Pancreas (tissue), 10 donors: ENCODE results near the gene KLHL30. TPM values are rescaled to one million over a fixed set of nuclear protein-coding genes. Genes with fewer than 3 reads are reported as not detected.

ENCODE experiments used
- ATAC-seq, 4 donors: fragments of 200-7000 bp; cut with Tn5 transposase; one replicate each; pipeline versions ENCODE4 v1.8.0 to v1.9.1; 2020; ENCODE audit warnings: mild to moderate bottlenecking in 4 of 4, moderate library complexity in 4 of 4
- DNase-seq, 6 donors: peaks; one replicate each; pipeline ENCODE4 v3.0.0-alpha.2; 2020
- FAIRE-seq: peaks from 2 replicates; lab custom pipeline; 2012; peaks lifted over from hg19 to GRCh38; lab: Jason Lieb, UNC
- H3K27ac ChIP-seq, 4 donors: fragments of 200-600 bp; sonication (generic); 1 replicate in 3 of 4; 2 replicates in 1 of 4; pipeline versions ENCODE4 v1.5.0 to v1.8.0; 2020
- H3K27me3 ChIP-seq, 4 donors: fragments of 200-600 bp; one replicate each; pipeline ENCODE4 v1.8.0; 2021
- H3K36me3 ChIP-seq, 3 donors: fragments of 200-600 bp; sonication (generic) in 1 of 3; one replicate each; pipeline versions ENCODE4 v1.5.0 to v1.8.0; 2020 to 2021
- H3K4me1 ChIP-seq, 3 donors: fragments of 200-600 bp; one replicate each; pipeline ENCODE4 v1.8.0; 2021
- H3K4me3 ChIP-seq, 4 donors: fragments of 200-600 bp; sonication (generic) in 2 of 4; one replicate each; pipeline versions ENCODE4 v1.5.0 to v1.8.0; 2020 to 2021
- H3K9me3 ChIP-seq, 4 donors: fragments of 200-600 bp; one replicate each; pipeline ENCODE4 v1.8.0; 2021
- WGBS, 2 donors: extraction: QIAGEN DNeasy Blood & Tissue Kit; methylation state at CpG; one replicate each; pipeline ENCODE4 v1.1.7; 2013; 5-methylcytosine and 5-hydroxymethylcytosine counted together
- intact Hi-C, 3 donors: fragments of 100-400 bp; cut with DNase I; formaldehyde crosslinking; loops; one replicate each; pipeline versions ENCODE4 v1.11.1 to v1.14.2; 2022
- polyA plus RNA-seq, 2 donors: library from polyadenylated mRNA; stranded (reverse); fragments of 200-250 nt; gene quantifications; one replicate each; pipeline ENCODE4 v1.2.3, GENCODE V29; 2013
- total RNA-seq, 6 donors: library from RNA; stranded (reverse); fragmentation: NEBNext Ultra II Directional in 4 of 6; extraction: Animal tissue kit (Norgen Biotek cat#: 25700) in 4 of 6; gene quantifications; one replicate each; pipeline versions ENCODE4 v1.2.1 to v1.2.4, GENCODE V29; 2021 to 2023
- TF ChIP-seq, protein P1 (sequence below), 4 donors: fragments of 200-600 bp; sonication (generic) in 3 of 4; IDR thresholded peaks; one replicate each; pipeline versions ENCODE4 v1.5.0 to v1.8.0; 2021; ENCODE audit warnings: antibody characterized with exemption in 4 of 4
- donor health status: healthy with polysubstance abuse.
- donor health status: DM: no; HTN: no; CAD: no; lungs with moderate emphysema.
- donor health status: DM: no; HTN: no; CAD: no.
- donor health status: control.
- donor health status: control.
- donor health status: Bipolar disorder and iron deficiency.
- donor health status: DM: yes; HTN: yes; CAD: no.
- donor health status: DM: no; HTN: no; CAD: no.
- donor health status: DM: no; HTN: no; CAD: no.
- donor health status: DM: yes; HTN: yes; CAD: no.

Gene KLHL30
- total and polyA plus RNA-seq, 8 donors, result 0.03 to 0.14 (median 0.11) TPM; not detected in 2

DNA sequence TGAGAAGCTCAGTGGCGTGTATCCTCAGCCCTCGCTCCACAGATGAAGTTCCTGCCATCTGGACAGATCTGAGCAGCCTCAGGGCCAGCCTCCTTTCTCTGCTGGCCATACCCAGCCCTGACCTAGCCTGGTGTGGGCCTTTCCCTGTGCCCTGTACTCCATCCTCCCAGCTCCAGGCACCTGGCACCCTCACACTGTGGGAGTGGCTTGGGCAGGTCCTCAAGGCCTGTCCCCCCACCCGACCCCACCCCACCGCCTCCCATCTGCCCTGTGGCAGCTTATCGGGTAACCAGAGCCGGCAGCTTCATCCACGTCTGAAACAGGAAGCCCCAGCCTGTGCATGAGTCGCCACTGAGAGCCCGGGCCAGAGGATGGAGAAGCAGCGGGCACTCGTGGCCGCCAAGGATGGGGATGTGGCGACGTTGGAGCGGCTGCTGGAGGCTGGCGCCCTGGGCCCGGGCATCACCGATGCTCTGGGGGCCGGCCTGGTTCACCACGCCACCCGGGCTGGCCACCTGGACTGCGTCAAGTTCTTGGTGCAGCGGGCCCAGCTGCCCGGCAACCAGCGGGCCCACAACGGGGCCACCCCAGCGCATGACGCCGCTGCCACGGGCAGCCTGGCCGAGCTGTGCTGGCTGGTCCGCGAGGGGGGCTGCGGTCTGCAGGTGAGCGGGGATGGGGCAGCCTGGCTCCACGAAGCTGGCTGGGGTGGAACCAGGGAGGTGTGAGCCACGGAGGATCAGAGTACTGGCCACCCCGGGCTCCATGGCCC, 38.2 kb upstream of the KLHL30 start, which contains the start of gene ESPNL:
Gene ESPNL, plus strand, starts transcription at position 292 of the 772 bp plus-strand sequence. Its CDS starts 80 bp downstream, at position 372.
- WGBS, 2 donors, result 87 to 91% methylated on average over 38 of the region's 38 CpGs
- FAIRE-seq, result no peak
- H3K4me1 ChIP-seq, result peaks cover 0 to 5% (median 5%) of the 10 kb centered on the region in 3 donors

DNA sequence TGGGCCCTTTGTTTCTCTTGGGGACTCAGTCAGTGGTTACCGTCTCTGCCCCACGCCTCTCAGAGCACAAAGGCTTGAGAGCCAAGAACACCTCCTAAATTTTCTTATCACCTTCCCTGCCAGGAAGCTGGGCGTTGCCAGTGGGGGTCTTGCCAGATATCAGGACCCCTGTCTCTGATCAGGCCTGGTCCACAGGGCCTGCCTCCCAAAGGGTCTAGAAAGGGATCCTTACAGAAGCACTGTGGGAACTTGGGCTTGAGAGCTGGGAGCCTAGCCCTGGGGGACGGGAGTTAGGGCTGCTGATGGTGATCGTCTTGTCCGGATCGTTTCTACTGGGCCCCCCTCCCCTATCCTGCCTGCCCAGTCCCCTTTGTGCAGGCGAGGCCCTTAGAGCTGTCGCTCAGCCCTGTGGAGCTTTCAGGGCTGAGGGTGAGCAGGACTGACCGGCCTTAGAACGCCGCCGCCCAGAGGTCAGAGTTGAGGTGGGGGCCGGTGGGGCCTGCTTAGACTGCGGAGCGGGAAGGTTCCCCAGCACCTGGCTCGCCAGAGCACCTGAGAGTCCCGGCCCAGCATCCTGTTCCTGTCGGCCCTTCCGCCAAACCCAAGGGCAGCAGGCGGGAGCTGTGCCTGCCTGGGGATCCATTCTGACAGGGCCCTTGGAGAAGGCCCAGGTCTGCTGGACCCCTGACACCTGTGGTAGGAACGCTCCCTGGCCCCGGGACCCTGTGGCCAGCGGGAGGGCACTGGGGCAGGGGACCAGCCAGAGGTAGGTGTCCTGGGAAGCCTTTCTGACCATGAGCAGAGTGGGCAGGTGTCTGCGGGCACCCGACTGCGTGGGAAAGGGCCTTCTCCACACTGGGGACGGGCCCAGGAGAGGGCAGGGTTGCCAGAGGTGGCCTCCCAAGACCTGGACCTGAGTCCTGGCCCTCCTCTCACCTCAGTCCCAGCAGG, 37.4 kb upstream of the KLHL30 start:
- DNase-seq, result peak in 5 of 6 donors; percentile 2 to 71 (median 15)
- TF ChIP-seq, protein P1, sequence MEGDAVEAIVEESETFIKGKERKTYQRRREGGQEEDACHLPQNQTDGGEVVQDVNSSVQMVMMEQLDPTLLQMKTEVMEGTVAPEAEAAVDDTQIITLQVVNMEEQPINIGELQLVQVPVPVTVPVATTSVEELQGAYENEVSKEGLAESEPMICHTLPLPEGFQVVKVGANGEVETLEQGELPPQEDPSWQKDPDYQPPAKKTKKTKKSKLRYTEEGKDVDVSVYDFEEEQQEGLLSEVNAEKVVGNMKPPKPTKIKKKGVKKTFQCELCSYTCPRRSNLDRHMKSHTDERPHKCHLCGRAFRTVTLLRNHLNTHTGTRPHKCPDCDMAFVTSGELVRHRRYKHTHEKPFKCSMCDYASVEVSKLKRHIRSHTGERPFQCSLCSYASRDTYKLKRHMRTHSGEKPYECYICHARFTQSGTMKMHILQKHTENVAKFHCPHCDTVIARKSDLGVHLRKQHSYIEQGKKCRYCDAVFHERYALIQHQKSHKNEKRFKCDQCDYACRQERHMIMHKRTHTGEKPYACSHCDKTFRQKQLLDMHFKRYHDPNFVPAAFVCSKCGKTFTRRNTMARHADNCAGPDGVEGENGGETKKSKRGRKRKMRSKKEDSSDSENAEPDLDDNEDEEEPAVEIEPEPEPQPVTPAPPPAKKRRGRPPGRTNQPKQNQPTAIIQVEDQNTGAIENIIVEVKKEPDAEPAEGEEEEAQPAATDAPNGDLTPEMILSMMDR (IDR thresholded peaks at IDR 0.05), result no peak
- no peak for ATAC-seq
- Histone ChIP-seq H3K27ac (no peak overlapping the region), H3K9me3 (no peaks in the 10 kb centered on the region), H3K4me1 (peaks cover 0 to under 1% (median under 1%) of the 10 kb centered on the region in 3 donors), H3K4me3 (no peak overlapping the region), H3K27me3 (no peaks in the 10 kb centered on the region), H3K36me3 (no peaks in the 10 kb centered on the region)
- WGBS, 2 donors, result 88 to 89% methylated on average over 25 to 28 of the region's 28 CpGs
- no peak for FAIRE-seq
- intact Hi-C loops, result no loop called here

More for the DNA sequence above, 38.2 kb upstream of the KLHL30 start, which contains the start of gene ESPNL:
- Histone ChIP-seq H3K4me3 (no peak within 1 kb of the TSS), H3K9me3 (no peaks in the 10 kb centered on the region), H3K27me3 (no peaks in the 10 kb centered on the region), H3K36me3 (no peaks in the 10 kb centered on the region), H3K27ac (peak within 1 kb of the TSS in 1 of 4 donors; percentile 39)
- TF ChIP-seq, protein P1 (IDR thresholded peaks at IDR 0.05), result no peak
- intact Hi-C loops, result no loop called here
- ATAC-seq, result no peak
- peak in 5 of 6 donors; percentile 7 to 72 (median 15) for DNase-seq

DNA sequence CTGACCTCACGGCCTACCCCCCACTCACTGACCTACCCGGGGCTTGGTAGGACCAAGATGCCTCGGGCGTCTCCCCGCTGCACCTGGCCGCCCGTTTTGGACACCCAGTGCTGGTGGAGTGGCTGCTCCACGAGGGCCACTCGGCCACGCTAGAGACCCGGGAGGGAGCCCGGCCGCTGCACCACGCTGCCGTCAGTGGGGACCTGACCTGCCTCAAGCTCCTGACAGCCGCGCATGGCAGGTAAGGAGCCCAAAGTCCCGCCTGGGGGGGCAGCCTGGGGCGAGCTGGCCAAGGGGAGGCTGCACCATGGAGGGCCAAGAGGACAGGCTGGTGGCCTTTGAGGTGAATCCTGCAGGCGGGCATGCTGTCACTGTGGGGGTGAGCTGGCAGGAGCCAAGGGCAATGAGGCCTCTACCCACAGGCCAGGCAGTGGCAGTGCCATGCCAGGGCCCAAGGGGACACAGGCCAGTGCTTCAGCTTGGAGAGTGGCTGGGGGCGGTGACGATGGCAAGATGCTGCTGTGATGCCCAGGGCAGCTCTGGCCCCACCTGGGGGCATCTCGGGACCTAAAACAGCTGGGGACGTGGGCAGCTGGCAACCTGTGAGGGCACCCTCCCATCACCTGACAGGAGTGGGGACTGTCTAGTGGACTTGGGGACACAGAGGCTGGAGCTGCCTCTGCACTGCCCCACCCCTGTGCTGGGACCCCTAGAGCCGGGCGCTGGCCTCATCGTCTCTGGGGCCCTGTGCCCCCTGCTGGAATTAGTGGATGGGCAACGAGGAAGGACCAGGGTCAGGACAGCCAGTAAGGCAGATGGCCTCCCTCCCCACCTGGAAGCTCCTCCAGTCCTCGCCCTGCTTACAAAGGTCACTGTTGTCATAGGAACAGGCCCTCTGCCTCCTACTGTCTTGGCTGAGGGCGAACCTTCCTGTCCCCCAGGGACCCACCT, 36.3 kb upstream of the KLHL30 start:
- FAIRE-seq, result no peak
- Histone ChIP-seq H3K4me3 (no peak overlapping the region), H3K4me1 (no peaks in the 10 kb centered on the region), H3K9me3 (no peaks in the 10 kb centered on the region), H3K27me3 (no peaks in the 10 kb centered on the region), H3K27ac (no peak overlapping the region), H3K36me3 (no peaks in the 10 kb centered on the region)
- peak; percentile 1 to 73 (median 24) for DNase-seq
- TF ChIP-seq, protein P1 (IDR thresholded peaks at IDR 0.05), result no peak
- WGBS, 2 donors, result 87 to 90% methylated on average over 30 of the region's 30 CpGs
- intact Hi-C loops, result no loop called here
- ATAC-seq, result no peak

DNA sequence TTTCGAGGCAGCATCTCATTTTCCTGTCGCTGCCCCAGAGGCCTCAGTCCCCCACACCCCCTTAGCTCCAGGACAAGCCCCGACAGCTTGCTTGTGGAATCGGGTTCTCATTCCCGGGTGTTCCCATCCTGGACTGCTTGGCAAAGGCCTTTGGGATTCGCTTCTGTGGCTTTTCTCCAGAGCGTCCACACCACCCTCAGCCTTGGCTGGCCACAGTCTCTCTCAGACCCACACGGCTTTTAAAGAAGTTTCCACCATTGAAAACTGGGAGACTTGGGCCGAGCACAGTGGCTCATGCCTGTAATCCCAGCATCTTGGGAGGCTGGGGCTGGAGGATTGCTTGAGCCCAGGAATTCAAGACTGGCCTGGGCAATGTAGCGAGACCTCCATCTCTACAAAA, 35.6 kb upstream of the KLHL30 start:
- no peaks in the 10 kb centered on the region for H3K4me1 ChIP-seq
- H3K4me3 ChIP-seq, result no peak overlapping the region
- TF ChIP-seq, protein P1 (IDR thresholded peaks at IDR 0.05), result no peak
- DNase-seq (peak in 1 of 6 donors; percentile 5), FAIRE-seq (no peak), ATAC-seq (no peak)
- H3K27ac ChIP-seq, result no peak overlapping the region
- H3K36me3 ChIP-seq, result no peaks in the 10 kb centered on the region
- H3K27me3 ChIP-seq, result no peaks in the 10 kb centered on the region
- no peaks in the 10 kb centered on the region for H3K9me3 ChIP-seq
- intact Hi-C loops, result no loop called here
- WGBS, 2 donors, result 88 to 92% methylated on average over 10 of the region's 10 CpGs
